Lung (tissue), 12 donors: ENCODE results near the gene TTC13. TPM values are rescaled to one million over a fixed set of nuclear protein-coding genes. Genes with fewer than 3 reads are reported as not detected.

Source experiments
- ATAC-seq: fragments of 200-7000 bp; cut with Tn5 transposase; one replicate; pipeline ENCODE4 v1.9.1; 2020; ENCODE audit warnings: moderate number of reproducible peaks; ENCODE audit not compliant: insufficient read depth, low FRiP score
- DNase-seq, 3 donors: peaks; one replicate each; pipeline ENCODE4 v3.0.0-alpha.2; 2013 to 2017
- H3K27ac ChIP-seq, 2 donors: one replicate each; pipeline ENCODE4 v1.5.1; 2013; ENCODE audit warnings: mild to moderate bottlenecking in 2 of 2, moderate library complexity in 2 of 2, control low read depth in 1 of 2, inconsistent platforms in 1 of 2, low read depth in 1 of 2, low read length in 1 of 2
- H3K27me3 ChIP-seq, 3 donors: one replicate each; pipeline ENCODE4 v1.5.1; 2013; ENCODE audit warnings: low read length in 2 of 3; ENCODE audit not compliant: control insufficient read depth in 3 of 3, insufficient read depth in 3 of 3
- H3K36me3 ChIP-seq, 4 donors: one replicate each; pipeline ENCODE4 v1.5.1; 2013; ENCODE audit warnings: low read length in 4 of 4, mild to moderate bottlenecking in 1 of 4, moderate library complexity in 1 of 4; ENCODE audit not compliant: control insufficient read depth in 4 of 4, insufficient read depth in 4 of 4
- H3K4me1 ChIP-seq, 5 donors: one replicate each; pipeline ENCODE4 v1.5.1; 2013; ENCODE audit warnings: low read length in 5 of 5, mild to moderate bottlenecking in 2 of 5, moderate library complexity in 1 of 5; ENCODE audit not compliant: control insufficient read depth in 5 of 5, insufficient read depth in 5 of 5
- H3K4me3 ChIP-seq: one replicate; pipeline ENCODE4 v1.5.1; 2013; ENCODE audit warnings: mild to moderate bottlenecking, control low read depth, moderate library complexity
- H3K9ac ChIP-seq, 2 donors: one replicate each; pipeline ENCODE4 v1.5.1; 2013; ENCODE audit warnings: low read length in 2 of 2, control low read depth in 1 of 2; ENCODE audit not compliant: insufficient read depth in 1 of 2
- H3K9me3 ChIP-seq, 4 donors: one replicate each; pipeline ENCODE4 v1.5.1; 2013; ENCODE audit warnings: low read length in 3 of 4, mild to moderate bottlenecking in 1 of 4, moderate library complexity in 1 of 4; ENCODE audit not compliant: control insufficient read depth in 4 of 4, insufficient read depth in 3 of 4
- WGBS, 2 donors: extraction: QIAGEN DNeasy Blood & Tissue Kit; methylation state at CpG; one replicate each; pipeline ENCODE4 v1.1.7; 2013; 5-methylcytosine and 5-hydroxymethylcytosine counted together
- polyA plus RNA-seq, 2 donors: library from polyadenylated mRNA; stranded (reverse); fragments of 200-250 nt; gene quantifications; one replicate each; pipeline ENCODE4 v1.2.1, GENCODE V29; 2013
- total RNA-seq, 2 donors: library from RNA; depleted of rRNA in 1 of 2; stranded (reverse); fragments of >200 nt in 1 of 2; gene quantifications; one replicate each; pipeline ENCODE4 v1.2.1, GENCODE V29; 2014 to 2021
- TF ChIP-seq, protein P1 (sequence below): IDR thresholded peaks from 2 replicates; pipeline ENCODE4 v1.5.1; 2012; ENCODE audit warnings: mild to moderate bottlenecking; ENCODE audit errors: control extremely low read depth, extremely low read depth
- donor health status: control.
- donor health status: control.
- donor health status: Bipolar disorder and iron deficiency.
- donor health status: healthy.
- donor health status: DM: yes; HTN: yes; CAD: no.

The TTC13 gene
- total and polyA plus RNA-seq, 4 donors = 7.9 to 24.5 (median 17.4) TPM

DNA sequence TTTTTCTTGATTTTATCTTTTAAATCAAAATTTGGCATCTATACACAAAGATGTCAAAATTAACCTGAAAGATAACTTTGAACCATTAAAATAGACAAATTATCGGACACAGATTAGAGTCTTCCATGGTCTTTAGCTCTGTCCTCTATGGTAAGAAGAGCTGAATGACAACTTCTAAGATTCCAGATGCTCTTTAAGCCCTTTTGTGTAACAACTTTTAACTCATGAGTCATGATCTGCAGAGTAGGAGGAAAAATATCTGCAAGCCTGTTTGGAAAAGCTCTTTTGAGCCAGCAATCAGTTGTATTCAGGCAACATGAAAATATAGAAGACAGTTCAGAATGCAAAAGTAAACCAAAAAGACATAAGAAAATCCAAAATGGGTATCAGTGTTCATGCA lies 37.8 kb downstream of the TTC13 start:
- H3K4me3 ChIP-seq = no peak overlapping the region
- ATAC-seq (no peak), DNase-seq (no peak)
- TF ChIP-seq, protein P1, sequence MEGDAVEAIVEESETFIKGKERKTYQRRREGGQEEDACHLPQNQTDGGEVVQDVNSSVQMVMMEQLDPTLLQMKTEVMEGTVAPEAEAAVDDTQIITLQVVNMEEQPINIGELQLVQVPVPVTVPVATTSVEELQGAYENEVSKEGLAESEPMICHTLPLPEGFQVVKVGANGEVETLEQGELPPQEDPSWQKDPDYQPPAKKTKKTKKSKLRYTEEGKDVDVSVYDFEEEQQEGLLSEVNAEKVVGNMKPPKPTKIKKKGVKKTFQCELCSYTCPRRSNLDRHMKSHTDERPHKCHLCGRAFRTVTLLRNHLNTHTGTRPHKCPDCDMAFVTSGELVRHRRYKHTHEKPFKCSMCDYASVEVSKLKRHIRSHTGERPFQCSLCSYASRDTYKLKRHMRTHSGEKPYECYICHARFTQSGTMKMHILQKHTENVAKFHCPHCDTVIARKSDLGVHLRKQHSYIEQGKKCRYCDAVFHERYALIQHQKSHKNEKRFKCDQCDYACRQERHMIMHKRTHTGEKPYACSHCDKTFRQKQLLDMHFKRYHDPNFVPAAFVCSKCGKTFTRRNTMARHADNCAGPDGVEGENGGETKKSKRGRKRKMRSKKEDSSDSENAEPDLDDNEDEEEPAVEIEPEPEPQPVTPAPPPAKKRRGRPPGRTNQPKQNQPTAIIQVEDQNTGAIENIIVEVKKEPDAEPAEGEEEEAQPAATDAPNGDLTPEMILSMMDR = no peak
- H3K27ac ChIP-seq = no peak overlapping the region
- no peak overlapping the region for H3K9ac ChIP-seq
- no peaks in the 10 kb centered on the region for H3K27me3 ChIP-seq
- WGBS, 2 donors = 95% methylated on average over 1 of the region's 1 CpG
- H3K9me3 ChIP-seq = no peaks in the 10 kb centered on the region
- H3K4me1 ChIP-seq = peaks cover 0 to 4% (median 0%) of the 10 kb centered on the region in 5 donors
- H3K36me3 ChIP-seq = peaks cover 0 to 10% (median 0%) of the 10 kb centered on the region in 4 donors

- no peak for ATAC-seq
- no peak overlapping the region for H3K4me3 ChIP-seq
- WGBS, 2 donors = 96 to 98% methylated on average over 4 of the region's 4 CpGs
- H3K9me3 ChIP-seq = no peaks in the 10 kb centered on the region
- H3K27ac ChIP-seq = no peak overlapping the region
- peaks cover 0 to 4% (median 0%) of the 10 kb centered on the region in 5 donors for H3K4me1 ChIP-seq
- TF ChIP-seq, protein P1 = no peak
- H3K27me3 ChIP-seq = no peaks in the 10 kb centered on the region
- H3K9ac ChIP-seq = no peak overlapping the region
- DNase-seq = no peak
- peaks cover 0 to 9% (median 0%) of the 10 kb centered on the region in 4 donors for H3K36me3 ChIP-seq
These were observed 38.7 kb downstream of the TTC13 start for GRCh38 chr1:230939806-230940489.

DNA sequence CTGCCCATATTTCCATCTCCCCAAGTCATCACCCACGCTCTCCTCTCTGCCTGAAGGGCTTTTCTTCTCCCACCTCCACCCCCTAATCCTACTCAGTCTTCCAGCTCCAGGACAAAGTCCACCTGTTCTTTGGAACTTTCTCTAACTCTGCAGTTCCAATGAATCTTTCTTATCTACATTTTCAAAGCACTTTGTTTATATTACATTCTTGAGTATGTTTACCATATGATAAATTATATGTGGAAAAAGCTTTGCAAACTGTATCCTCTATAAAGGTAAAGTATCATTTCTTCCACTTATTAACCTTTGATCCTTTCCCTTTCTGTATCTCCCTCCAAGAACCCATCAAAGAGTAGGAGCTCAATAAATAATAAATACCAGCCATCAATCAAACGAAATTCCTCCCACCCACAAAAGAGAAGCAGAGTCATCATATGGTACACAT lies 39.7 kb downstream of the TTC13 start:
- Histone ChIP-seq H3K36me3 (peaks cover 0 to 9% (median 0%) of the 10 kb centered on the region in 4 donors), H3K27ac (no peak overlapping the region), H3K4me3 (no peak overlapping the region), H3K27me3 (no peaks in the 10 kb centered on the region), H3K4me1 (peaks cover 0 to 4% (median 0%) of the 10 kb centered on the region in 5 donors), H3K9me3 (no peaks in the 10 kb centered on the region), H3K9ac (no peak overlapping the region)
- TF ChIP-seq, protein P1 = no peak
- ATAC-seq (no peak), DNase-seq (no peak)
- WGBS, 2 donors = 75 to 82% methylated on average over 2 of the region's 2 CpGs
